Endothelial cell (in vitro differentiated cells): ENCODE measurements around the gene WDR48. TPM values are rescaled to one million over a fixed set of nuclear protein-coding genes. Genes with fewer than 3 reads are reported as not detected.

Source experiments
- DNase-seq: peaks from one replicate; pipeline ENCODE4 v3.0.0; 2021; ENCODE audit warnings: low spot score
- H3K27ac Mint-ChIP-seq: one replicate; pipeline ENCODE4 v1.8.0; 2021; ENCODE audit warnings: mixed read lengths, inconsistent platforms; ENCODE audit not compliant: unreplicated experiment
- H3K27me3 Mint-ChIP-seq: one replicate; pipeline ENCODE4 v1.8.0; 2021; ENCODE audit warnings: mild to moderate bottlenecking, moderate library complexity, mixed read lengths, inconsistent platforms; ENCODE audit not compliant: unreplicated experiment
- H3K36me3 Mint-ChIP-seq: one replicate; pipeline ENCODE4 v1.8.0; 2021; ENCODE audit warnings: mild to moderate bottlenecking, low read depth, mixed read lengths, inconsistent platforms; ENCODE audit not compliant: unreplicated experiment
- H3K4me1 Mint-ChIP-seq: one replicate; pipeline ENCODE4 v1.8.0; 2021; ENCODE audit warnings: mild to moderate bottlenecking, mixed read lengths, inconsistent platforms; ENCODE audit not compliant: unreplicated experiment
- H3K4me3 Mint-ChIP-seq: one replicate; pipeline ENCODE4 v1.8.0; 2021; ENCODE audit warnings: mild to moderate bottlenecking, mixed read lengths, inconsistent platforms; ENCODE audit not compliant: unreplicated experiment
- H3K9me3 Mint-ChIP-seq: one replicate; pipeline ENCODE4 v1.8.0; 2021; ENCODE audit warnings: mixed read lengths, inconsistent platforms; ENCODE audit not compliant: unreplicated experiment
- CTCF ChIP-seq: fragments of 200-600 bp; sonication (generic); IDR thresholded peaks from one replicate; pipeline ENCODE4 v1.5.0; 2021; ENCODE audit warnings: antibody characterized with exemption; ENCODE audit not compliant: unreplicated experiment
- total RNA-seq: library from RNA; stranded (reverse); fragmentation: NEBNext Ultra II Directional; extraction: Animal tissue kit (Norgen Biotek cat#: 25700); gene quantifications from one replicate; pipeline ENCODE4 v1.2.1, GENCODE V29; 2021; ENCODE audit not compliant: unreplicated experiment

WDR48 gene
- total RNA-seq, 1 donor from 2014 or later = 33.4 TPM

- no peak for DNase-seq
- Mint-ChIP-seq H3K4me3 (no peak overlapping the region), H3K36me3 (peaks cover 23% of the 10 kb centered on the region), H3K27me3 (peaks cover 4% of the 10 kb centered on the region), H3K9me3 (no peaks in the 10 kb centered on the region), H3K27ac (no peak overlapping the region), H3K4me1 (peaks cover 16% of the 10 kb centered on the region)
- no peak for TF ChIP-seq CTCF
Measured at GRCh38 chr3:39113291-39113690, 61.5 kb downstream of the WDR48 start.

- Mint-ChIP-seq H3K4me3 (no peak overlapping the region), H3K36me3 (peaks cover 23% of the 10 kb centered on the region), H3K27me3 (no peaks in the 10 kb centered on the region), H3K27ac (peak overlapping the region; percentile 18), H3K9me3 (no peaks in the 10 kb centered on the region), H3K4me1 (peaks cover 4% of the 10 kb centered on the region)
- no peak for DNase-seq
- TF ChIP-seq CTCF = no peak
Measured at GRCh38 chr3:39114456-39114855, 62.6 kb downstream of the WDR48 start.

- no peak overlapping the region for H3K4me3 Mint-ChIP-seq
- H3K36me3 Mint-ChIP-seq = peaks cover 25% of the 10 kb centered on the region
- no peak overlapping the region for H3K27ac Mint-ChIP-seq
- TF ChIP-seq CTCF = no peak
- peaks cover 2% of the 10 kb centered on the region for H3K4me1 Mint-ChIP-seq
- no peak for DNase-seq
- H3K9me3 Mint-ChIP-seq = no peaks in the 10 kb centered on the region
- no peaks in the 10 kb centered on the region for H3K27me3 Mint-ChIP-seq
Measured at GRCh38 chr3:39115870-39116269, 64.1 kb downstream of the WDR48 start.

GRCh38 chr3:39118079-39118478, 66.3 kb downstream of the WDR48 start:
- H3K4me1 Mint-ChIP-seq = no peaks in the 10 kb centered on the region
- no peak overlapping the region for H3K4me3 Mint-ChIP-seq
- no peak for TF ChIP-seq CTCF
- no peak for DNase-seq
- H3K27me3 Mint-ChIP-seq = no peaks in the 10 kb centered on the region
- H3K9me3 Mint-ChIP-seq = no peaks in the 10 kb centered on the region
- H3K36me3 Mint-ChIP-seq = peaks cover 26% of the 10 kb centered on the region
- no peak overlapping the region for H3K27ac Mint-ChIP-seq

GRCh38 chr3:39118931-39119660, 67.3 kb downstream of the WDR48 start:
- H3K4me3 Mint-ChIP-seq = no peak overlapping the region

More at GRCh38 chr3:39118931-39119660, 67.3 kb downstream of the WDR48 start:
- DNase-seq = no peak
- TF ChIP-seq CTCF = no peak
- no peaks in the 10 kb centered on the region for H3K9me3 Mint-ChIP-seq
- H3K27me3 Mint-ChIP-seq = no peaks in the 10 kb centered on the region
- H3K27ac Mint-ChIP-seq = no peak overlapping the region
- H3K36me3 Mint-ChIP-seq = peaks cover 24% of the 10 kb centered on the region
- H3K4me1 Mint-ChIP-seq = no peaks in the 10 kb centered on the region
